ENCODE measurements around the gene NDST1.

Gene NDST1

DNA sequence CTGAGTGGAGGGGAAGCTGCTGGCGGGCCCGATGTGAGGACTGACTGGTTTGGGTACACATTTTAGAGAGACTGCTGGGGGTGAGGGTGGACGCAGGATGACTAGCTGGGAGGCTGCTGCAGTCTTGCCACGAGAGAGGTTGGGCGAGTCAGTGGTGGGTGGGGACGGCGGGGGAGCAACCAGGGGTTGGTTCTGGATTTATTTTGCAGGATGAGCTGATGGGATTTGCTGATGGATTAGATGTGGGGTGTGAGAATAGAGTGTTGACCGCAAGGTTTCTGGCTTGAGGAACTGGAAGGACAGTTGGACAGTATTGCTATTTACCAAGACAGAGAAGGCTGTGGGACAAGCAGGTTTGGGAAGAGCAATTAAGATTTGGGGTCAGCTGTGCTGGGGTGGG is 5.8 kb upstream of the NDST1 start:
- no peak for TF ChIP-seq SPI1 (IDR thresholded peaks at IDR 0.05; ENCODE audit: borderline replicate concordance, low read depth)
- TF ChIP-seq GABPA (IDR thresholded peaks at IDR 0.05; ENCODE audit: low read depth), result no peak
- TF ChIP-seq, protein P1, sequence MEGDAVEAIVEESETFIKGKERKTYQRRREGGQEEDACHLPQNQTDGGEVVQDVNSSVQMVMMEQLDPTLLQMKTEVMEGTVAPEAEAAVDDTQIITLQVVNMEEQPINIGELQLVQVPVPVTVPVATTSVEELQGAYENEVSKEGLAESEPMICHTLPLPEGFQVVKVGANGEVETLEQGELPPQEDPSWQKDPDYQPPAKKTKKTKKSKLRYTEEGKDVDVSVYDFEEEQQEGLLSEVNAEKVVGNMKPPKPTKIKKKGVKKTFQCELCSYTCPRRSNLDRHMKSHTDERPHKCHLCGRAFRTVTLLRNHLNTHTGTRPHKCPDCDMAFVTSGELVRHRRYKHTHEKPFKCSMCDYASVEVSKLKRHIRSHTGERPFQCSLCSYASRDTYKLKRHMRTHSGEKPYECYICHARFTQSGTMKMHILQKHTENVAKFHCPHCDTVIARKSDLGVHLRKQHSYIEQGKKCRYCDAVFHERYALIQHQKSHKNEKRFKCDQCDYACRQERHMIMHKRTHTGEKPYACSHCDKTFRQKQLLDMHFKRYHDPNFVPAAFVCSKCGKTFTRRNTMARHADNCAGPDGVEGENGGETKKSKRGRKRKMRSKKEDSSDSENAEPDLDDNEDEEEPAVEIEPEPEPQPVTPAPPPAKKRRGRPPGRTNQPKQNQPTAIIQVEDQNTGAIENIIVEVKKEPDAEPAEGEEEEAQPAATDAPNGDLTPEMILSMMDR (IDR thresholded peaks at IDR 0.05; ENCODE audit: insufficient read depth, low read length), result no peak

DNA sequence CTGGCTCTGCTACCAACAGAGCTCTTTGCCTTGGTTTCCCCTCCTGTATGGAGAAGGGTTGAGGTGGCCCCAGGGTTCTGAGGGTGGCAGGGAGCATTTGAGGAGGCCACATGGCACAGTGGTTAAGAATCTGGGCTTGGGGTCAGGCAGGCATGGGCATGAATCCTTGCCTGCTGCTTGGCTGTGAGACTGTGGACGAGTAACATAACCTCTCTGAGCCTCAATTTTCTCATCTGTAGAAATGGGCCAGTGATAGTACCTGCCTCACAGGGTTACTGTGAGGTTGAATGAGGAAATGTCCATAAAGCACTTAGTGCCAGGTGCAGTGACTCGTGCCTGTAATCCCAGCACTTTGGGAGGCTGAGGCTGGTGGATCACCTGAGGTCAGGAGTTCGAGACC is 5.1 kb upstream of the NDST1 start:
- Histone ChIP-seq H3K27ac (replicated peaks) (no peak overlapping the region), H3K27me3 (ENCODE audit: insufficient read depth, poor library complexity, severe bottlenecking) (no peaks in the 10 kb centered on the region), H3K4me3 (replicated peaks; ENCODE audit: insufficient read depth, low read length) (no peak overlapping the region)
- TF ChIP-seq SPI1 (IDR thresholded peaks at IDR 0.05; ENCODE audit: borderline replicate concordance, low read depth) (no peak), POLR2AphosphoS5 (IDR thresholded peaks at IDR 0.05; ENCODE audit: low read depth) (no peak), GABPA (IDR thresholded peaks at IDR 0.05; ENCODE audit: low read depth) (no peak)
- TF ChIP-seq, protein P2, sequence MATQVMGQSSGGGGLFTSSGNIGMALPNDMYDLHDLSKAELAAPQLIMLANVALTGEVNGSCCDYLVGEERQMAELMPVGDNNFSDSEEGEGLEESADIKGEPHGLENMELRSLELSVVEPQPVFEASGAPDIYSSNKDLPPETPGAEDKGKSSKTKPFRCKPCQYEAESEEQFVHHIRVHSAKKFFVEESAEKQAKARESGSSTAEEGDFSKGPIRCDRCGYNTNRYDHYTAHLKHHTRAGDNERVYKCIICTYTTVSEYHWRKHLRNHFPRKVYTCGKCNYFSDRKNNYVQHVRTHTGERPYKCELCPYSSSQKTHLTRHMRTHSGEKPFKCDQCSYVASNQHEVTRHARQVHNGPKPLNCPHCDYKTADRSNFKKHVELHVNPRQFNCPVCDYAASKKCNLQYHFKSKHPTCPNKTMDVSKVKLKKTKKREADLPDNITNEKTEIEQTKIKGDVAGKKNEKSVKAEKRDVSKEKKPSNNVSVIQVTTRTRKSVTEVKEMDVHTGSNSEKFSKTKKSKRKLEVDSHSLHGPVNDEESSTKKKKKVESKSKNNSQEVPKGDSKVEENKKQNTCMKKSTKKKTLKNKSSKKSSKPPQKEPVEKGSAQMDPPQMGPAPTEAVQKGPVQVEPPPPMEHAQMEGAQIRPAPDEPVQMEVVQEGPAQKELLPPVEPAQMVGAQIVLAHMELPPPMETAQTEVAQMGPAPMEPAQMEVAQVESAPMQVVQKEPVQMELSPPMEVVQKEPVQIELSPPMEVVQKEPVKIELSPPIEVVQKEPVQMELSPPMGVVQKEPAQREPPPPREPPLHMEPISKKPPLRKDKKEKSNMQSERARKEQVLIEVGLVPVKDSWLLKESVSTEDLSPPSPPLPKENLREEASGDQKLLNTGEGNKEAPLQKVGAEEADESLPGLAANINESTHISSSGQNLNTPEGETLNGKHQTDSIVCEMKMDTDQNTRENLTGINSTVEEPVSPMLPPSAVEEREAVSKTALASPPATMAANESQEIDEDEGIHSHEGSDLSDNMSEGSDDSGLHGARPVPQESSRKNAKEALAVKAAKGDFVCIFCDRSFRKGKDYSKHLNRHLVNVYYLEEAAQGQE (IDR thresholded peaks at IDR 0.05; ENCODE audit: insufficient replicate concordance, low read depth), result no peak
- TF ChIP-seq, protein P1 (IDR thresholded peaks at IDR 0.05; ENCODE audit: insufficient read depth, low read length), result no peak
- DNase-seq (ENCODE audit: low read depth in 1 of 2, low spot score in 1 of 2), result no peak

More for the DNA sequence above, 5.8 kb upstream of the NDST1 start:
- Histone ChIP-seq H3K27ac (replicated peaks) (no peak overlapping the region), H3K4me3 (replicated peaks; ENCODE audit: insufficient read depth, low read length) (no peak overlapping the region), H3K27me3 (ENCODE audit: insufficient read depth, poor library complexity, severe bottlenecking) (no peaks in the 10 kb centered on the region)
- no peak for DNase-seq (ENCODE audit: low read depth in 1 of 2, low spot score in 1 of 2)

DNA sequence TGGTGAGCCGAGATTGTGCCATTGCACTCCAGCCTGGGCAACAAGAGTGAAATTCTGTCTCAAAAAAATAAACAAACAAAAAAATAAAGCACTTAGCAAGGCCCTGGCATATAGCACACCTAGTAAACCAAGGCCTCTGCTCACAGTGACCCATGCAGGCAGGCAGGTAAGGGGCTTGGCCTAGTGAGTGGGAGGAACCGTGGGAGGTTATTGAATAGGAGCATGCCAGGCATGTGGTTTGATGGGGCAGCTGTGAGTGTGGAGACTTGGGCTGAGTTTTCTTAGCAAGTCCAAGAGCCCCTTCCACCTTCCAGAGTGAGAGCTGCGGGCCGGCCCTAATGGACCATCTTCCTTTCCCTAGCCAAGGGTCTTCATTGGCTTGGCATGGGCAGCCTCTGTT is 4.5 kb upstream of the NDST1 start:
- H3K4me3 ChIP-seq (replicated peaks; ENCODE audit: insufficient read depth, low read length), result no peak overlapping the region
- no peak for TF ChIP-seq SPI1 (IDR thresholded peaks at IDR 0.05; ENCODE audit: borderline replicate concordance, low read depth)
- TF ChIP-seq, protein P2 (IDR thresholded peaks at IDR 0.05; ENCODE audit: insufficient replicate concordance, low read depth), result no peak
- no peak for TF ChIP-seq POLR2AphosphoS5 (IDR thresholded peaks at IDR 0.05; ENCODE audit: low read depth)
- no peak for DNase-seq (ENCODE audit: low read depth in 1 of 2, low spot score in 1 of 2)
- no peaks in the 10 kb centered on the region for H3K27me3 ChIP-seq (ENCODE audit: insufficient read depth, poor library complexity, severe bottlenecking)
- no peak overlapping the region for H3K27ac ChIP-seq (replicated peaks)

DNA sequence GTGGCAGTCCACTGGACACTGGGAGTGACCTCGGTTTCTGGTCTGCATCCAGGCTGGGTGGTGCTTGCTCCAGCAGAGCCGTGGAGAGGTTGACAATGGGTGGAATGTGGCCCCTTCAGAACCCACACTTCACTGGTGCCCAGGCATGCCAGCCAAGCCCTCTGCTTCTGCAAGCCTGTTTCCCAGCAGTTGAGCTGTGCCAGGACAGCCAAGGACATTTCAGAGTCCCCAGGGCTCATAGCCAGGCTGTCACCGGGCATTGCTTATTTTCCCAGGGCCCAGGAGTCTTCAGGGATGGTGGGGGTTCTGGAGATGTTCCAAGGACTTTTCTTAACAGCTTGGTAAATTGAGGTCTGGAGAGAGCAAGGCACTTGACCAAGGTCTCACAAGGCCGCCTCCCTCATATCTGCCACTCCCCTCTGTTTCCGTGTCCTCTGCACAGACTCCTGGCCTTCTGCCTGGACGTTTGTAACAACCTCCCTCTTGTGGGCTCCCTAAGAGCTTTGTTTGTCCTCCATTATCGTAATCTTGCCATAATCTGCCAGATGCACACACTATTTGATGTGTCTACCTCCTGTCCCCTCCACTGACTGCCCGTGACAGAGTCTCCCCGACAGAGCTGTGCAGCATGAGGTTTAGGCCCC is 3.8 kb upstream of the NDST1 start:
- H3K27me3 ChIP-seq (ENCODE audit: insufficient read depth, poor library complexity, severe bottlenecking), result no peaks in the 10 kb centered on the region
- TF ChIP-seq, protein P1 (IDR thresholded peaks at IDR 0.05; ENCODE audit: insufficient read depth, low read length), result no peak
- TF ChIP-seq SPI1 (IDR thresholded peaks at IDR 0.05; ENCODE audit: borderline replicate concordance, low read depth) (no peak), GABPA (IDR thresholded peaks at IDR 0.05; ENCODE audit: low read depth) (no peak), POLR2AphosphoS5 (IDR thresholded peaks at IDR 0.05; ENCODE audit: low read depth) (no peak)
- TF ChIP-seq, protein P2 (IDR thresholded peaks at IDR 0.05; ENCODE audit: insufficient replicate concordance, low read depth), result no peak
- H3K27ac ChIP-seq (replicated peaks), result no peak overlapping the region
- DNase-seq (ENCODE audit: low read depth in 1 of 2, low spot score in 1 of 2), result no peak
- no peak overlapping the region for H3K4me3 ChIP-seq (replicated peaks; ENCODE audit: insufficient read depth, low read length)

All from HL-60 (cell line).